GM12892 (cell line): ENCODE measurements around the gene WDR27.

Experiments used
- POLR2A ChIP-seq: IDR thresholded peaks from 2 replicates; pipeline ENCODE4 v1.6.1; 2011; ENCODE audit warnings: low read depth, low read length, control low read depth
- POLR2AphosphoS5 ChIP-seq: IDR thresholded peaks from 2 replicates; pipeline ENCODE4 v1.6.1; 2011; ENCODE audit warnings: low read depth, low read length, control low read depth

GRCh38 chr6:169449221-169449620 lies 252.6 kb downstream of the WDR27 start:
- TF ChIP-seq POLR2A (no peak), POLR2AphosphoS5 (no peak)
